Lower leg skin (tissue), 3 donors: ENCODE measurements around the gene CSF2.

Experiments used
- POLR2A ChIP-seq, 2 donors: fragments of 450-650 bp; IDR thresholded peaks; one replicate each; pipeline ENCODE4 v1.6.1; 2016 to 2017; ENCODE audit warnings: antibody characterized with exemption in 2 of 2, mild to moderate bottlenecking in 1 of 2, moderate library complexity in 1 of 2
- TF ChIP-seq, protein P1 (sequence below), 3 donors: fragments of 450-650 bp; IDR thresholded peaks; one replicate each; pipeline ENCODE4 v1.5.1; 2016; ENCODE audit warnings: antibody characterized with exemption in 3 of 3, mild to moderate bottlenecking in 3 of 3, moderate library complexity in 2 of 3

DNA sequence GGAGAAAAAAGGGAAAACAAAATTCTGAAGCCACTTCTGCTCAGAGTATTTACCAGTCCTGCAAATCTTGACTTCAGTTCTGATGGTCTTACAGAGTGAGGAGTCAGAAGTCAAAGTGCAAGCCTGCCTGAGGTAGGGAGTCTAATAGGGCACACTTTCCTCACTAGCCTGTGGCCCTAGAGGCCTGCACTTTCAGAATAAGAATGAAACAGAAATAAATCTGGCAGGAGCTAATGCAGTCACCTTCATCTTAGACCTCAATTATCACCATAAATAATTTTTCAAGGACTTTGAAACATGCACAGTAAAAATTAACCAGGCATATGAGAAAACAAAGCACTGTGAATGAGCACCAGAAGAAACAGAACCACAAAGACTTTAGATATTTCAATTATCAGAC, 41.4 kb upstream of the CSF2 start:
- TF ChIP-seq, protein P1, sequence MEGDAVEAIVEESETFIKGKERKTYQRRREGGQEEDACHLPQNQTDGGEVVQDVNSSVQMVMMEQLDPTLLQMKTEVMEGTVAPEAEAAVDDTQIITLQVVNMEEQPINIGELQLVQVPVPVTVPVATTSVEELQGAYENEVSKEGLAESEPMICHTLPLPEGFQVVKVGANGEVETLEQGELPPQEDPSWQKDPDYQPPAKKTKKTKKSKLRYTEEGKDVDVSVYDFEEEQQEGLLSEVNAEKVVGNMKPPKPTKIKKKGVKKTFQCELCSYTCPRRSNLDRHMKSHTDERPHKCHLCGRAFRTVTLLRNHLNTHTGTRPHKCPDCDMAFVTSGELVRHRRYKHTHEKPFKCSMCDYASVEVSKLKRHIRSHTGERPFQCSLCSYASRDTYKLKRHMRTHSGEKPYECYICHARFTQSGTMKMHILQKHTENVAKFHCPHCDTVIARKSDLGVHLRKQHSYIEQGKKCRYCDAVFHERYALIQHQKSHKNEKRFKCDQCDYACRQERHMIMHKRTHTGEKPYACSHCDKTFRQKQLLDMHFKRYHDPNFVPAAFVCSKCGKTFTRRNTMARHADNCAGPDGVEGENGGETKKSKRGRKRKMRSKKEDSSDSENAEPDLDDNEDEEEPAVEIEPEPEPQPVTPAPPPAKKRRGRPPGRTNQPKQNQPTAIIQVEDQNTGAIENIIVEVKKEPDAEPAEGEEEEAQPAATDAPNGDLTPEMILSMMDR (IDR thresholded peaks at IDR 0.05) = no peak
- TF ChIP-seq POLR2A (IDR thresholded peaks at IDR 0.05) = no peak
